ENCODE results near the gene ENTPD2. TPM values are rescaled to one million over a fixed set of nuclear protein-coding genes. Genes with fewer than 3 reads are reported as not detected.

The ENTPD2 gene
- total and polyA plus RNA-seq, 10 of the 15 experiments (the other 5 are each of a cell fraction or from before 2014, with no cell fraction given), result 0.15 to 1.8 (median 0.65) TPM; not detected in 2

DNA sequence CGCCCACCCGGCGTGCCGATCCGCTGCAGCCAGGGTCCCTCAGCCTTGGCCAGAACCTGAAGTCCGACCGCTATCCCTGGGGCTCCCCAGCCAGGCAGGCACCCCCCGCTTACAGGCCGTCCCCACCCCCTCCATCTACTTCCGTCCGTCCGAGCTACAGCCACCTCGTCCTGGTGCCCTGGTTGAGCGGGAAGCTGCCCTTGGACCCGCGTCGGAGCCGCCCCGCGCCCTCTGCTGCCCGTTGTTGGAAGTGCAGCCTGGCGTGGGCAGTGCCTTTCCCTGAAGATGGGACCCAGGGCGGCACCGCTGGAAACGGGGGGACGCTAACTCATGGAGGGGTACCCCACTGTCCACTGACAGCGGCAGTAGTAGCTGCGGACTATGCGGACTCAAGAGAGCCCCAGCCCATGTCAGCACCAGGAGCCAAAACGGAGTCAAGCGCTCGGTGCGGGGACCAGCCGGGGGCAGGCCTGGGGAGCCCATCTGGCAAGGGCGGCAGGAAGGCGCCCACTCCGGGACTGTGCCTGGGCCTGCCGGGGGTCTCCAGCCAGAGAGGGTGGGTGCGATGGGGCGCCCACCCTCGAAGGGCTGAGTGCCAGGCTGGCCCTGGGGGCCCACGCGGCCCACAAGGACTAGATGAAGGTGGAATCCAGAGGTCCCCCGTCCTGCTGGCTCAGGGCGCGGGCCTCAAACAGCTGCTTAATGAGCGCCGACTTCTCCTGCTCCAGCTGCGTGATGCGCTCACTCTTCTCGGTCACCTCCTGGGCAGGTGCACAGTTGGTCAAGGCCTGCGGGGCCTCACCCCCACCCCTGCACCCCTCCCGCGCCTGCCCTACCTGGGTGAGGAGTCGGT lies 10.4 kb upstream of the ENTPD2 start (continued):
- TF ChIP-seq, protein P1, sequence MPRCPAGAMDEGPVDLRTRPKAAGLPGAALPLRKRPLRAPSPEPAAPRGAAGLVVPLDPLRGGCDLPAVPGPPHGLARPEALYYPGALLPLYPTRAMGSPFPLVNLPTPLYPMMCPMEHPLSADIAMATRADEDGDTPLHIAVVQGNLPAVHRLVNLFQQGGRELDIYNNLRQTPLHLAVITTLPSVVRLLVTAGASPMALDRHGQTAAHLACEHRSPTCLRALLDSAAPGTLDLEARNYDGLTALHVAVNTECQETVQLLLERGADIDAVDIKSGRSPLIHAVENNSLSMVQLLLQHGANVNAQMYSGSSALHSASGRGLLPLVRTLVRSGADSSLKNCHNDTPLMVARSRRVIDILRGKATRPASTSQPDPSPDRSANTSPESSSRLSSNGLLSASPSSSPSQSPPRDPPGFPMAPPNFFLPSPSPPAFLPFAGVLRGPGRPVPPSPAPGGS (IDR thresholded peaks at IDR 0.05; ENCODE audit: borderline replicate concordance, insufficient read depth, low read depth, low read length, poor library complexity, severe bottlenecking), result no peak
- TF ChIP-seq ZZZ3 (IDR thresholded peaks at IDR 0.05; ENCODE audit: control insufficient read depth, insufficient read length, low read depth), result no peak
- TF ChIP-seq ATF7 (IDR thresholded peaks at IDR 0.05; ENCODE audit: low read depth), result no peak
- TF ChIP-seq SIN3A (IDR thresholded peaks at IDR 0.05; ENCODE audit: low read depth, low read length), result no peak
- no peak for TF ChIP-seq MYB (IDR thresholded peaks at IDR 0.05; ENCODE audit: borderline replicate concordance, low read depth, low read length)
- TF ChIP-seq, protein P2, sequence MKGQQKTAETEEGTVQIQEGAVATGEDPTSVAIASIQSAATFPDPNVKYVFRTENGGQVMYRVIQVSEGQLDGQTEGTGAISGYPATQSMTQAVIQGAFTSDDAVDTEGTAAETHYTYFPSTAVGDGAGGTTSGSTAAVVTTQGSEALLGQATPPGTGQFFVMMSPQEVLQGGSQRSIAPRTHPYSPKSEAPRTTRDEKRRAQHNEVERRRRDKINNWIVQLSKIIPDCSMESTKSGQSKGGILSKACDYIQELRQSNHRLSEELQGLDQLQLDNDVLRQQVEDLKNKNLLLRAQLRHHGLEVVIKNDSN (IDR thresholded peaks at IDR 0.05; ENCODE audit: borderline replicate concordance, extremely low read length, insufficient read depth, low read depth, low read length), result no peak
- TF ChIP-seq SMARCA5 (IDR thresholded peaks at IDR 0.05), result no peak
- no peak for TF ChIP-seq CHD2 (IDR thresholded peaks at IDR 0.05; ENCODE audit: borderline replicate concordance, low read depth, low read length)
- no peak for TF ChIP-seq PML (IDR thresholded peaks at IDR 0.05; ENCODE audit: low read length)
- peak; percentile 51; the same call in 1 of the 2 replicates for TF ChIP-seq YY1 (IDR thresholded peaks at IDR 0.05; ENCODE audit: low read depth, low read length)
- no peak for TF ChIP-seq JUND (IDR thresholded peaks at IDR 0.05; ENCODE audit: low read depth, low read length)
- TF ChIP-seq RAD21 (IDR thresholded peaks at IDR 0.05; ENCODE audit: insufficient read depth, low read depth, low read length), result peak; percentile 61
- no peak for TF ChIP-seq SMAD1 (IDR thresholded peaks at IDR 0.05; ENCODE audit: low read depth, partially characterized antibody)
- TF ChIP-seq, protein P3, sequence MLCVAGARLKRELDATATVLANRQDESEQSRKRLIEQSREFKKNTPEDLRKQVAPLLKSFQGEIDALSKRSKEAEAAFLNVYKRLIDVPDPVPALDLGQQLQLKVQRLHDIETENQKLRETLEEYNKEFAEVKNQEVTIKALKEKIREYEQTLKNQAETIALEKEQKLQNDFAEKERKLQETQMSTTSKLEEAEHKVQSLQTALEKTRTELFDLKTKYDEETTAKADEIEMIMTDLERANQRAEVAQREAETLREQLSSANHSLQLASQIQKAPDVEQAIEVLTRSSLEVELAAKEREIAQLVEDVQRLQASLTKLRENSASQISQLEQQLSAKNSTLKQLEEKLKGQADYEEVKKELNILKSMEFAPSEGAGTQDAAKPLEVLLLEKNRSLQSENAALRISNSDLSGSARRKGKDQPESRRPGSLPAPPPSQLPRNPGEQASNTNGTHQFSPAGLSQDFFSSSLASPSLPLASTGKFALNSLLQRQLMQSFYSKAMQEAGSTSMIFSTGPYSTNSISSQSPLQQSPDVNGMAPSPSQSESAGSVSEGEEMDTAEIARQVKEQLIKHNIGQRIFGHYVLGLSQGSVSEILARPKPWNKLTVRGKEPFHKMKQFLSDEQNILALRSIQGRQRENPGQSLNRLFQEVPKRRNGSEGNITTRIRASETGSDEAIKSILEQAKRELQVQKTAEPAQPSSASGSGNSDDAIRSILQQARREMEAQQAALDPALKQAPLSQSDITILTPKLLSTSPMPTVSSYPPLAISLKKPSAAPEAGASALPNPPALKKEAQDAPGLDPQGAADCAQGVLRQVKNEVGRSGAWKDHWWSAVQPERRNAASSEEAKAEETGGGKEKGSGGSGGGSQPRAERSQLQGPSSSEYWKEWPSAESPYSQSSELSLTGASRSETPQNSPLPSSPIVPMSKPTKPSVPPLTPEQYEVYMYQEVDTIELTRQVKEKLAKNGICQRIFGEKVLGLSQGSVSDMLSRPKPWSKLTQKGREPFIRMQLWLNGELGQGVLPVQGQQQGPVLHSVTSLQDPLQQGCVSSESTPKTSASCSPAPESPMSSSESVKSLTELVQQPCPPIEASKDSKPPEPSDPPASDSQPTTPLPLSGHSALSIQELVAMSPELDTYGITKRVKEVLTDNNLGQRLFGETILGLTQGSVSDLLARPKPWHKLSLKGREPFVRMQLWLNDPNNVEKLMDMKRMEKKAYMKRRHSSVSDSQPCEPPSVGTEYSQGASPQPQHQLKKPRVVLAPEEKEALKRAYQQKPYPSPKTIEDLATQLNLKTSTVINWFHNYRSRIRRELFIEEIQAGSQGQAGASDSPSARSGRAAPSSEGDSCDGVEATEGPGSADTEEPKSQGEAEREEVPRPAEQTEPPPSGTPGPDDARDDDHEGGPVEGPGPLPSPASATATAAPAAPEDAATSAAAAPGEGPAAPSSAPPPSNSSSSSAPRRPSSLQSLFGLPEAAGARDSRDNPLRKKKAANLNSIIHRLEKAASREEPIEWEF (IDR thresholded peaks at IDR 0.05; ENCODE audit: insufficient replicate concordance, low read depth, low read length), result no peak
- no peak for TF ChIP-seq TARDBP (IDR thresholded peaks at IDR 0.05; ENCODE audit: borderline replicate concordance)
- TF ChIP-seq RELA (IDR thresholded peaks at IDR 0.05; ENCODE audit: borderline replicate concordance, partially characterized antibody), result no peak
- TF ChIP-seq TAF1 (IDR thresholded peaks at IDR 0.05; ENCODE audit: borderline replicate concordance, low read depth, low read length), result no peak
- TF ChIP-seq FOS (IDR thresholded peaks at IDR 0.05; ENCODE audit: borderline replicate concordance, extremely low read depth, insufficient read length), result no peak
